Pancreas (tissue), 10 donors: Measurements from ENCODE around the gene CEP128. TPM values are rescaled to one million over a fixed set of nuclear protein-coding genes. Genes with fewer than 3 reads are reported as not detected.

Experiments
- ATAC-seq, 4 donors: fragments of 200-7000 bp; cut with Tn5 transposase; one replicate each; pipeline versions ENCODE4 v1.8.0 to v1.9.1; 2020; ENCODE audit warnings: mild to moderate bottlenecking in 4 of 4, moderate library complexity in 4 of 4
- DNase-seq, 6 donors: peaks; one replicate each; pipeline ENCODE4 v3.0.0-alpha.2; 2020
- FAIRE-seq: peaks from 2 replicates; lab custom pipeline; 2012; peaks lifted over from hg19 to GRCh38; lab: Jason Lieb, UNC
- H3K27ac ChIP-seq, 4 donors: fragments of 200-600 bp; sonication (generic); 1 replicate in 3 of 4; 2 replicates in 1 of 4; pipeline versions ENCODE4 v1.5.0 to v1.8.0; 2020
- H3K27me3 ChIP-seq, 4 donors: fragments of 200-600 bp; one replicate each; pipeline ENCODE4 v1.8.0; 2021
- H3K36me3 ChIP-seq, 3 donors: fragments of 200-600 bp; sonication (generic) in 1 of 3; one replicate each; pipeline versions ENCODE4 v1.5.0 to v1.8.0; 2020 to 2021
- H3K4me1 ChIP-seq, 3 donors: fragments of 200-600 bp; one replicate each; pipeline ENCODE4 v1.8.0; 2021
- H3K4me3 ChIP-seq, 4 donors: fragments of 200-600 bp; sonication (generic) in 2 of 4; one replicate each; pipeline versions ENCODE4 v1.5.0 to v1.8.0; 2020 to 2021
- H3K9me3 ChIP-seq, 4 donors: fragments of 200-600 bp; one replicate each; pipeline ENCODE4 v1.8.0; 2021
- WGBS, 2 donors: extraction: QIAGEN DNeasy Blood & Tissue Kit; methylation state at CpG; one replicate each; pipeline ENCODE4 v1.1.7; 2013; 5-methylcytosine and 5-hydroxymethylcytosine counted together
- intact Hi-C, 3 donors: fragments of 100-400 bp; cut with DNase I; formaldehyde crosslinking; loops; one replicate each; pipeline versions ENCODE4 v1.11.1 to v1.14.2; 2022
- polyA plus RNA-seq, 2 donors: library from polyadenylated mRNA; stranded (reverse); fragments of 200-250 nt; gene quantifications; one replicate each; pipeline ENCODE4 v1.2.3, GENCODE V29; 2013
- total RNA-seq, 6 donors: library from RNA; stranded (reverse); fragmentation: NEBNext Ultra II Directional in 4 of 6; extraction: Animal tissue kit (Norgen Biotek cat#: 25700) in 4 of 6; gene quantifications; one replicate each; pipeline versions ENCODE4 v1.2.1 to v1.2.4, GENCODE V29; 2021 to 2023
- TF ChIP-seq, protein P1 (sequence below), 4 donors: fragments of 200-600 bp; sonication (generic) in 3 of 4; IDR thresholded peaks; one replicate each; pipeline versions ENCODE4 v1.5.0 to v1.8.0; 2021; ENCODE audit warnings: antibody characterized with exemption in 4 of 4
- donor health status: healthy with polysubstance abuse.
- donor health status: DM: no; HTN: no; CAD: no; lungs with moderate emphysema.
- donor health status: DM: no; HTN: no; CAD: no.
- donor health status: control.
- donor health status: control.
- donor health status: Bipolar disorder and iron deficiency.
- donor health status: DM: yes; HTN: yes; CAD: no.
- donor health status: DM: no; HTN: no; CAD: no.
- donor health status: DM: no; HTN: no; CAD: no.
- donor health status: DM: yes; HTN: yes; CAD: no.

Gene CEP128
- total and polyA plus RNA-seq, 8 donors = 0.92 to 2.8 (median 2.0) TPM

DNA sequence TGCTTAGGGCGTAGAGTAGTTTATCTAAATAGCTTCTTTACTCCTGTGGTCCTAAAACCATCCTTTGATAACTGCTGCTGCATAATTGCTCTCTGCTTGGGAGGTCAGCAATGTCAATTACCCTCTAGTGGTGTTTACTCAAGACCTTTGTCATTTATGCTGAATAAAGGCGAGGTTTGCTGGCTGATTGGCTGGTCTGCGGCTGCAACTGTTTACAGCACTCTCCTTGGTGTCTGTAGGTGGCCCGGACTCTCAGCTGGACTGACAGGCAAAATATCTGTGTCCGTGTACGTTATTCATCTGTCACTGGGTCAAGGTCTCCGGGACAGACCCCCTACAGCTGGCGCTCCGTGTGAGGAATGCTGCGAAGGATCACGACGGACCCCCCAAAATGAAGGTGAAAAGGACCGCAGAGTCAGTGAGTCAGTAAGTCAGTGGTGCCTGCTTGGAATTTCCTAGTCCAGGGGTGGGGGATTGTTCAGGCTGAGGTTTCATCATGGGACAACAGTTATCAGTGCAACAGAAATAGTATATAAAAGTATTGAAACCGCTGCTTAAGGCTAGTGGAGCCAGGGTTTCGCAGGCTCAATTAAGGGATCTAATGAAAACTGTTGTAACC is 476.9 kb downstream of the CEP128 start:
- no peaks in the 10 kb centered on the region for H3K9me3 ChIP-seq
- ATAC-seq (no peak), FAIRE-seq (no peak), DNase-seq (no peak)
- no peaks in the 10 kb centered on the region for H3K36me3 ChIP-seq
- H3K27ac ChIP-seq = no peak overlapping the region
- no peaks in the 10 kb centered on the region for H3K4me1 ChIP-seq
- intact Hi-C loops = no loop called here
- WGBS, 2 donors = 72 to 73% methylated on average over 15 of the region's 15 CpGs
- TF ChIP-seq, protein P1, sequence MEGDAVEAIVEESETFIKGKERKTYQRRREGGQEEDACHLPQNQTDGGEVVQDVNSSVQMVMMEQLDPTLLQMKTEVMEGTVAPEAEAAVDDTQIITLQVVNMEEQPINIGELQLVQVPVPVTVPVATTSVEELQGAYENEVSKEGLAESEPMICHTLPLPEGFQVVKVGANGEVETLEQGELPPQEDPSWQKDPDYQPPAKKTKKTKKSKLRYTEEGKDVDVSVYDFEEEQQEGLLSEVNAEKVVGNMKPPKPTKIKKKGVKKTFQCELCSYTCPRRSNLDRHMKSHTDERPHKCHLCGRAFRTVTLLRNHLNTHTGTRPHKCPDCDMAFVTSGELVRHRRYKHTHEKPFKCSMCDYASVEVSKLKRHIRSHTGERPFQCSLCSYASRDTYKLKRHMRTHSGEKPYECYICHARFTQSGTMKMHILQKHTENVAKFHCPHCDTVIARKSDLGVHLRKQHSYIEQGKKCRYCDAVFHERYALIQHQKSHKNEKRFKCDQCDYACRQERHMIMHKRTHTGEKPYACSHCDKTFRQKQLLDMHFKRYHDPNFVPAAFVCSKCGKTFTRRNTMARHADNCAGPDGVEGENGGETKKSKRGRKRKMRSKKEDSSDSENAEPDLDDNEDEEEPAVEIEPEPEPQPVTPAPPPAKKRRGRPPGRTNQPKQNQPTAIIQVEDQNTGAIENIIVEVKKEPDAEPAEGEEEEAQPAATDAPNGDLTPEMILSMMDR (IDR thresholded peaks at IDR 0.05) = no peak
- H3K27me3 ChIP-seq = no peaks in the 10 kb centered on the region
- no peak overlapping the region for H3K4me3 ChIP-seq

DNA sequence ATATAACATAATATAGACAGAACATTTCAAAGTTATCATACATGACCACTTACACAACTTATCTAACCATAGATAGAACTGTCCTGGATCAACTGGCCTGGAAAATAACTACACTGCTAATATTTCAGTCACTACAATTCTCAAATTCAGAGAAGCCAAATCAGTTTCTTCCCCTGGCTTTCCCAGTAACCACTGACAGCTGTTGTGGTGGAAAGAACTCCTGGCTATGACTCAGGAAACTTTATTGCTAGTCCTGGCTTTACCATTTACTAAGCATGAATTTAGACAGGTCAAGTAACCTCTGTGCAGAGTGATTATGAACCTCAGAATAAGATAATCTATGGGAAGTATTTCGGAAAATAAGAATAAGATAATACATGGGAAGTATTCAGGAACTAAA is 485.3 kb downstream of the CEP128 start:
- H3K9me3 ChIP-seq = no peaks in the 10 kb centered on the region
- no peak for ATAC-seq
- TF ChIP-seq, protein P1 (IDR thresholded peaks at IDR 0.05) = no peak
- no peak overlapping the region for H3K27ac ChIP-seq
- no peak overlapping the region for H3K4me3 ChIP-seq
- H3K27me3 ChIP-seq = no peaks in the 10 kb centered on the region
- intact Hi-C loops = no loop called here
- H3K36me3 ChIP-seq = no peaks in the 10 kb centered on the region
- WGBS, 2 donors = 79 to 80% methylated on average over 1 of the region's 1 CpG
- no peak for FAIRE-seq
- DNase-seq = no peak
- no peaks in the 10 kb centered on the region for H3K4me1 ChIP-seq

DNA sequence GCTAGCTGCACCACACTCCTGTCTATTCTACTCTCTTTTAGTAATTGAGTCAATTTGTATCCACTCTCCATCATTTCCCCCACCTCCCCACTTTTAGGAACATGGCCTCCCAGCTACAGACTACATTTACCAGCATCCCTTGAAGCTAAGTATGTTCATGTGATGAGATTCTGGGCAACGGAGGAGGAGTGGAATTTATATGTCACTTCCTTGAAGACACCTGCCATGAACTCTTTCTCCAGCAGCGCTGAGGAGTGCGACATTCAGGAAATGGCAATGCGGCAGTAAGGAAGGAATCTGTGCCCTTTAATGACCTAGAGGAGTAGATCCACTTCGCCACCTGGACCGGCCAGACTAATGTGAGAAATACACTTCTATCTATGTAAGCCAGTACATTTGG is 486.5 kb downstream of the CEP128 start:
- DNase-seq (no peak), FAIRE-seq (no peak), ATAC-seq (no peak)
- no peaks in the 10 kb centered on the region for H3K9me3 ChIP-seq
- TF ChIP-seq, protein P1 (IDR thresholded peaks at IDR 0.05) = no peak
- no peak overlapping the region for H3K27ac ChIP-seq
- H3K4me3 ChIP-seq = no peak overlapping the region
- intact Hi-C loops = no loop called here
- WGBS, 2 donors = 68 to 79% methylated on average over 6 of the region's 6 CpGs
- H3K27me3 ChIP-seq = no peaks in the 10 kb centered on the region
- no peaks in the 10 kb centered on the region for H3K4me1 ChIP-seq
- H3K36me3 ChIP-seq = no peaks in the 10 kb centered on the region

DNA sequence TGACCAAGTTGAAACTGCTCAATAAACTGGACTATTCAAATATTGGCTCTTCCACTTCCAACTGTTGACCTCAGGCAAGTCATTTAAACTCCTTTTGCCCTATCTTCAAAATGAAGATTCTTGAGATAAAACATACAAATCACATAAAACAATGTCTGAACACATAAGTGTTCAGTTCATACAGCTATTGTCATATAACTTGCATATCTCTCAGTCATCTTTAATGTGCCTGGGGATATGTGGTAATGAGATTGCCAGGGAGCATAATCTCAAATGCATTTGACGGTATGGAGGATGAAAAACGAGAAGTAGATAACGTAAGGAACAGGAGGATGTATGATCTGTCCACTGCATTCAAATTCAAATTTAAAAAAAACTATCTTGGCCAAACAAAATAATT is 493.3 kb downstream of the CEP128 start:
- H3K4me3 ChIP-seq = no peak overlapping the region
- H3K27me3 ChIP-seq = no peaks in the 10 kb centered on the region
- no peak for FAIRE-seq
- ATAC-seq = no peak
- DNase-seq = no peak
- H3K9me3 ChIP-seq = no peaks in the 10 kb centered on the region
- WGBS, 2 donors = 71 to 75% methylated on average over 3 of the region's 3 CpGs
- TF ChIP-seq, protein P1 (IDR thresholded peaks at IDR 0.05) = no peak
- no peaks in the 10 kb centered on the region for H3K4me1 ChIP-seq
- H3K27ac ChIP-seq = no peak overlapping the region
- H3K36me3 ChIP-seq = no peaks in the 10 kb centered on the region
- intact Hi-C loops = no loop called here

DNA sequence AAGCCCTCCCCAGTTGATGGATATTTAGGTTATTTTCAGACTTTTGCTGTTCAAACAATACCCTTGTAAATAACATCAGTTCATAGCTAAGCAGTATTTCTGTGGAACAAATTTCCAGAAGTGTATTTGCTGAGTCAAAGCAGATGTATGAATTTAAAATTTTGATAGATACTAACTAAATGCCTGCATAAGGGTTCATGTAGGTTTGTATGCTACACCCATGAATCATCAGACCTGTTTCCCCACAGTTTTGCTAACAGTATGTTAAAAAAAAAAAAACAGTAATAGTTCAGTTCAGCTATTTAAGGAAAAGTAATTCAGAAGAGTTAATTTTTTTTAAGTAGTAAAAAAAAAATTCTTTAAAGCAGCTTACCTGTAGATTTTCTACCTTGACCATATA is 494.1 kb downstream of the CEP128 start:
- no peaks in the 10 kb centered on the region for H3K4me1 ChIP-seq
- TF ChIP-seq, protein P1 (IDR thresholded peaks at IDR 0.05) = no peak
- DNase-seq (no peak), FAIRE-seq (no peak), ATAC-seq (no peak)
- H3K9me3 ChIP-seq = no peaks in the 10 kb centered on the region
- H3K36me3 ChIP-seq = no peaks in the 10 kb centered on the region
- H3K4me3 ChIP-seq = no peak overlapping the region
- H3K27ac ChIP-seq = no peak overlapping the region
- intact Hi-C loops = no loop called here
- H3K27me3 ChIP-seq = no peaks in the 10 kb centered on the region

Other genes starting within 250 kb of the CEP128 start
- under 1 TPM in 2 of 6 donors, not detected in 4; 0.22 to 0.41 TPM for gene TSHR, start 13.9 kb upstream of the CEP128 start, total RNA-seq
- under 1 TPM; 0.28 to 0.30 TPM for gene TSHR, start 13.9 kb upstream of the CEP128 start, polyA plus RNA-seq